ENCODE data around the gene NTRK3. TPM values are rescaled to one million over a fixed set of nuclear protein-coding genes. Genes with fewer than 3 reads are reported as not detected.

Gene NTRK3
- total RNA-seq = 10 to 100 TPM in 1 of 6 donors, 1 to 10 TPM in 5; 1.4 to 11.5 (median 2.4) TPM

- Histone ChIP-seq H3K4me3 (peak within 1 kb of the TSS in 3 of 4 donors; percentile 26 to 40 (median 38)), H3K4me1 (peaks cover 14 to 34% (median 19%) of the 10 kb centered on the region in 4 donors), H3K27ac (peak within 1 kb of the TSS in 1 of 4 donors; percentile 14), H3K9me3 (no peaks in the 10 kb centered on the region), H3K36me3 (no peaks in the 10 kb centered on the region), H3K27me3 (peaks cover 0 to 40% (median 13%) of the 10 kb centered on the region in 4 donors)
- ATAC-seq (ENCODE audit: low FRiP score in 2 of 2) (peak in 1 of 2 donors; percentile 46), DNase-seq (peak in 1 of 2 donors; percentile 83)
- WGBS, 2 donors = 1 to 2% methylated on average over 48 to 55 of the region's 95 CpGs
- TF ChIP-seq EP300 (IDR thresholded peaks at IDR 0.05) = no peak
Observed at GRCh38 chr15:88256279-88257230, at the start of gene NTRK3. TSS of gene NTRK3 (minus strand) at chr15:88256739. CDS start at chr15:88256153, 586 bp downstream.

GRCh38 chr15:88303395-88303794, 46.9 kb upstream of the NTRK3 start:
- Histone ChIP-seq H3K27me3 (no peaks in the 10 kb centered on the region), H3K4me3 (no peak overlapping the region), H3K4me1 (no peaks in the 10 kb centered on the region), H3K36me3 (no peaks in the 10 kb centered on the region), H3K27ac (no peak overlapping the region), H3K9me3 (no peaks in the 10 kb centered on the region)
- TF ChIP-seq CTCF (IDR thresholded peaks at IDR 0.05) = no peak
- DNase-seq (no peak), ATAC-seq (ENCODE audit: low FRiP score in 2 of 2) (no peak)

- ATAC-seq (ENCODE audit: low FRiP score in 2 of 2) = no peak
- no peak for DNase-seq
- TF ChIP-seq EP300 (IDR thresholded peaks at IDR 0.05) = no peak
- no peak for TF ChIP-seq POLR2A (IDR thresholded peaks at IDR 0.05)
- no peak for TF ChIP-seq POLR2AphosphoS5 (IDR thresholded peaks at IDR 0.05)
- TF ChIP-seq CTCF (IDR thresholded peaks at IDR 0.05) = no peak
- Histone ChIP-seq H3K9me3 (no peaks in the 10 kb centered on the region), H3K4me3 (no peak overlapping the region), H3K27me3 (no peaks in the 10 kb centered on the region), H3K27ac (no peak overlapping the region), H3K36me3 (no peaks in the 10 kb centered on the region), H3K4me1 (no peaks in the 10 kb centered on the region)
- 67 to 74% methylated on average over 3 of the region's 3 CpGs for WGBS, 2 donors
Observed at GRCh38 chr15:88302373-88302772, 45.8 kb upstream of the NTRK3 start.

- Histone ChIP-seq H3K36me3 (no peaks in the 10 kb centered on the region), H3K9me3 (no peaks in the 10 kb centered on the region), H3K27ac (no peak overlapping the region), H3K4me3 (no peak overlapping the region), H3K27me3 (no peaks in the 10 kb centered on the region), H3K4me1 (no peaks in the 10 kb centered on the region)
- DNase-seq = no peak
- TF ChIP-seq POLR2A (IDR thresholded peaks at IDR 0.05) (no peak), EP300 (IDR thresholded peaks at IDR 0.05) (no peak), POLR2AphosphoS5 (IDR thresholded peaks at IDR 0.05) (no peak), CTCF (IDR thresholded peaks at IDR 0.05) (no peak)
- no peak for ATAC-seq (ENCODE audit: low FRiP score in 2 of 2)
- 67 to 76% methylated on average over 2 of the region's 2 CpGs for WGBS, 2 donors
Observed at GRCh38 chr15:88301311-88301710, 44.8 kb upstream of the NTRK3 start.

- WGBS, 2 donors = 65 to 90% methylated on average over 4 of the region's 4 CpGs
- Histone ChIP-seq H3K4me3 (no peak overlapping the region), H3K9me3 (no peaks in the 10 kb centered on the region), H3K36me3 (no peaks in the 10 kb centered on the region), H3K4me1 (no peaks in the 10 kb centered on the region), H3K27ac (no peak overlapping the region), H3K27me3 (no peaks in the 10 kb centered on the region)
- no peak for TF ChIP-seq CTCF (IDR thresholded peaks at IDR 0.05)
- no peak for TF ChIP-seq EP300 (IDR thresholded peaks at IDR 0.05)
- no peak for TF ChIP-seq POLR2A (IDR thresholded peaks at IDR 0.05)
- no peak for TF ChIP-seq POLR2AphosphoS5 (IDR thresholded peaks at IDR 0.05)
- no peak for DNase-seq
- ATAC-seq (ENCODE audit: low FRiP score in 2 of 2) = no peak
Observed at GRCh38 chr15:88300861-88301260, 44.3 kb upstream of the NTRK3 start.

Data from upper lobe of left lung (tissue), 6 donors.